LNCAP (cell line): Measurements from ENCODE around the gene LRRN2.

Experiments
- CTCF ChIP-seq: fragments of 450-650 bp; IDR thresholded peaks from 2 replicates; pipeline ENCODE4 v1.5.1; 2017; ENCODE audit warnings: mild to moderate bottlenecking

LRRN2 gene

GRCh38 chr1:204711103-204711946 is 25.8 kb upstream of the LRRN2 start:
- no peak for TF ChIP-seq CTCF

GRCh38 chr1:204709960-204710912 is 24.7 kb upstream of the LRRN2 start:
- no peak for TF ChIP-seq CTCF

GRCh38 chr1:204709021-204709420 is 23.5 kb upstream of the LRRN2 start:
- no peak for TF ChIP-seq CTCF

- no peak for TF ChIP-seq CTCF
These were observed 21.4 kb upstream of the LRRN2 start for GRCh38 chr1:204706838-204707509.

GRCh38 chr1:204705888-204706837 is 20.6 kb upstream of the LRRN2 start:
- no peak for TF ChIP-seq CTCF

- no peak for TF ChIP-seq CTCF
These were observed 19.9 kb upstream of the LRRN2 start for GRCh38 chr1:204705493-204705811.
